ENCODE data around the gene CDH5.

DNA sequence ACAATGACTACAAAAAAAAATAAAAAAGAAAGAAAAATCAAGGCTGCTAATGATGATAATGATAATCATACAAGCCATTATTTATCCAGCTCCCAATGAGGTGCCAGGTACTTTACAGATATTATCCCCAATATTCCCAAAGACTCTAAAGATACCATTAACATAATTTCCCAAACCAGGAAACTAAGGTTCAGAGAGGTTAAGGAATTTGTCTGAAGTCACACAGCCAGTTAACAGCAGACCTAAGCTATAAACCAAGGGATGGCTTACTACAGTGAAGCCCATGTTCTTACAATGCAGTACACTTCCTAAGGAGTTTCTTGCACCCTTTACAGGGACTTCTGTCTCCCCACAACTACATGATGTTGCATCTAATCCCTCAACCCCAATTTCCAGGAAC lies 45.7 kb upstream of the CDH5 start:
- TF ChIP-seq, protein P1, sequence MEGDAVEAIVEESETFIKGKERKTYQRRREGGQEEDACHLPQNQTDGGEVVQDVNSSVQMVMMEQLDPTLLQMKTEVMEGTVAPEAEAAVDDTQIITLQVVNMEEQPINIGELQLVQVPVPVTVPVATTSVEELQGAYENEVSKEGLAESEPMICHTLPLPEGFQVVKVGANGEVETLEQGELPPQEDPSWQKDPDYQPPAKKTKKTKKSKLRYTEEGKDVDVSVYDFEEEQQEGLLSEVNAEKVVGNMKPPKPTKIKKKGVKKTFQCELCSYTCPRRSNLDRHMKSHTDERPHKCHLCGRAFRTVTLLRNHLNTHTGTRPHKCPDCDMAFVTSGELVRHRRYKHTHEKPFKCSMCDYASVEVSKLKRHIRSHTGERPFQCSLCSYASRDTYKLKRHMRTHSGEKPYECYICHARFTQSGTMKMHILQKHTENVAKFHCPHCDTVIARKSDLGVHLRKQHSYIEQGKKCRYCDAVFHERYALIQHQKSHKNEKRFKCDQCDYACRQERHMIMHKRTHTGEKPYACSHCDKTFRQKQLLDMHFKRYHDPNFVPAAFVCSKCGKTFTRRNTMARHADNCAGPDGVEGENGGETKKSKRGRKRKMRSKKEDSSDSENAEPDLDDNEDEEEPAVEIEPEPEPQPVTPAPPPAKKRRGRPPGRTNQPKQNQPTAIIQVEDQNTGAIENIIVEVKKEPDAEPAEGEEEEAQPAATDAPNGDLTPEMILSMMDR (IDR thresholded peaks at IDR 0.05; ENCODE audit: low read length), result no peak
- TF ChIP-seq EZH2 (IDR thresholded peaks at IDR 0.05; ENCODE audit: borderline replicate concordance, low read length), result no peak

Measured in OCI-LY1 (cell line).